SJCRH30 (cell line): ENCODE data around the gene ING2. TPM values are rescaled to one million over a fixed set of nuclear protein-coding genes. Genes with fewer than 3 reads are reported as not detected.
"Not testable (repeated sequence)": the region's sequence is repeated elsewhere in the genome, so short reads cannot be mapped to it uniquely, and the experiment has no call there.

Experiments used
- DNase-seq, 2 experiments: peaks; one replicate each; pipeline ENCODE4 v3.0.0-alpha.2; 2015 to 2020
- H3K27ac ChIP-seq: fragments of 250-450 bp; sonication (Bioruptor Pico); 2 replicates; pipeline ENCODE4 v1.5.1; 2020; ENCODE audit warnings: mild to moderate bottlenecking, moderate library complexity
- H3K27me3 ChIP-seq: fragments of 250-450 bp; sonication (Bioruptor Pico); 2 replicates; pipeline ENCODE4 v1.5.1; 2020; ENCODE audit warnings: mild to moderate bottlenecking, moderate library complexity
- H3K36me3 ChIP-seq: fragments of 250-450 bp; sonication (Bioruptor Pico); 2 replicates; pipeline ENCODE4 v1.5.1; 2020; ENCODE audit warnings: mild to moderate bottlenecking, moderate library complexity
- H3K4me1 ChIP-seq: fragments of 250-450 bp; sonication (Bioruptor Pico); 2 replicates; pipeline ENCODE4 v1.5.1; 2020; ENCODE audit warnings: mild to moderate bottlenecking, moderate library complexity
- H3K4me3 ChIP-seq: fragments of 250-450 bp; sonication (Bioruptor Pico); 2 replicates; pipeline ENCODE4 v1.5.1; 2020; ENCODE audit warnings: mild to moderate bottlenecking, moderate library complexity
- H3K9me3 ChIP-seq: fragments of 250-450 bp; sonication (Bioruptor Pico); replicated peaks from 2 replicates; pipeline ENCODE4 v1.5.1; 2020; ENCODE audit warnings: mild to moderate bottlenecking, moderate library complexity
- total RNA-seq: library from RNA; depleted of rRNA; stranded (reverse); fragments of >200 nt; shearing (Covaris generic); gene quantifications from 2 replicates; pipeline ENCODE4 v1.2.3, GENCODE V29; 2014; rRNA removed

Gene ING2
- 11.6 and 11.8 TPM in 2 replicates for total RNA-seq

- H3K27me3 ChIP-seq = no peaks in the 10 kb centered on the region
- peak in 1 of 2 experiments; percentile 76 for DNase-seq
- H3K36me3 ChIP-seq = no peaks in the 10 kb centered on the region
- H3K4me3 ChIP-seq = peak within 1 kb of the TSS; percentile 100
- no peaks in the 10 kb centered on the region for H3K4me1 ChIP-seq
- H3K27ac ChIP-seq = peak within 1 kb of the TSS; percentile 91
- no peaks in the 10 kb centered on the region for H3K9me3 ChIP-seq
Measured at GRCh38 chr4:183504930-183505610, at the start of gene ING2. ING2 (plus strand) TSS chr4:183505058; CDS start chr4:183505196, 138 bp downstream.

- no peaks in the 10 kb centered on the region for H3K9me3 ChIP-seq
- no peak overlapping the region for H3K4me3 ChIP-seq
- no peak overlapping the region for H3K27ac ChIP-seq
- H3K27me3 ChIP-seq = no peaks in the 10 kb centered on the region
- no peaks in the 10 kb centered on the region for H3K4me1 ChIP-seq
- no peak for DNase-seq
- H3K36me3 ChIP-seq = no peaks in the 10 kb centered on the region
Measured at GRCh38 chr4:183455431-183456195, 49.2 kb upstream of the ING2 start.

- no peaks in the 10 kb centered on the region for H3K4me1 ChIP-seq
- H3K27ac ChIP-seq = no peak overlapping the region
- DNase-seq = no peak
- no peaks in the 10 kb centered on the region for H3K36me3 ChIP-seq
- no peak overlapping the region for H3K4me3 ChIP-seq
- H3K27me3 ChIP-seq = no peaks in the 10 kb centered on the region
- H3K9me3 ChIP-seq = no peaks in the 10 kb centered on the region
Measured at GRCh38 chr4:183458005-183458404, 46.9 kb upstream of the ING2 start.

GRCh38 chr4:183463903-183464619 is 40.8 kb upstream of the ING2 start:
- not testable (repeated sequence) for H3K9me3 ChIP-seq, H3K27ac ChIP-seq, H3K36me3 ChIP-seq, H3K4me1 ChIP-seq, DNase-seq, H3K4me3 ChIP-seq, H3K27me3 ChIP-seq

- not testable (repeated sequence) for H3K27me3 ChIP-seq, DNase-seq, H3K36me3 ChIP-seq, H3K4me1 ChIP-seq, H3K4me3 ChIP-seq, H3K9me3 ChIP-seq, H3K27ac ChIP-seq
Measured at GRCh38 chr4:183465879-183466278, 39.0 kb upstream of the ING2 start.

GRCh38 chr4:183467246-183467645 is 37.6 kb upstream of the ING2 start:
- Histone ChIP-seq H3K9me3 (no peaks in the 10 kb centered on the region), H3K27ac (no peak overlapping the region), H3K4me1 (no peaks in the 10 kb centered on the region), H3K36me3 (no peaks in the 10 kb centered on the region), H3K27me3 (no peaks in the 10 kb centered on the region), H3K4me3 (no peak overlapping the region)
- no peak for DNase-seq

GRCh38 chr4:183468210-183469095 is 36.4 kb upstream of the ING2 start:
- no peaks in the 10 kb centered on the region for H3K4me1 ChIP-seq
- no peaks in the 10 kb centered on the region for H3K27me3 ChIP-seq
- no peak overlapping the region for H3K4me3 ChIP-seq
- no peak for DNase-seq
- H3K36me3 ChIP-seq = no peaks in the 10 kb centered on the region
- no peaks in the 10 kb centered on the region for H3K9me3 ChIP-seq
- H3K27ac ChIP-seq = no peak overlapping the region

GRCh38 chr4:183469285-183469684 is 35.6 kb upstream of the ING2 start:
- DNase-seq = no peak
- Histone ChIP-seq H3K27ac (no peak overlapping the region), H3K36me3 (no peaks in the 10 kb centered on the region), H3K4me3 (no peak overlapping the region), H3K9me3 (no peaks in the 10 kb centered on the region), H3K27me3 (no peaks in the 10 kb centered on the region), H3K4me1 (no peaks in the 10 kb centered on the region)

- H3K27ac ChIP-seq = no peak overlapping the region
- no peaks in the 10 kb centered on the region for H3K4me1 ChIP-seq
- no peaks in the 10 kb centered on the region for H3K9me3 ChIP-seq
- H3K4me3 ChIP-seq = no peak overlapping the region
- DNase-seq = no peak
- H3K36me3 ChIP-seq = no peaks in the 10 kb centered on the region
- H3K27me3 ChIP-seq = no peaks in the 10 kb centered on the region
Measured at GRCh38 chr4:183469936-183470335, 34.9 kb upstream of the ING2 start.

- no peak overlapping the region for H3K4me3 ChIP-seq
- no peaks in the 10 kb centered on the region for H3K27me3 ChIP-seq
- no peak for DNase-seq
- no peaks in the 10 kb centered on the region for H3K36me3 ChIP-seq
- no peaks in the 10 kb centered on the region for H3K4me1 ChIP-seq
- H3K27ac ChIP-seq = no peak overlapping the region
- H3K9me3 ChIP-seq = no peaks in the 10 kb centered on the region
Measured at GRCh38 chr4:183470821-183471220, 34.0 kb upstream of the ING2 start.

- Histone ChIP-seq H3K4me1 (no peaks in the 10 kb centered on the region), H3K9me3 (no peaks in the 10 kb centered on the region), H3K4me3 (no peak overlapping the region), H3K36me3 (no peaks in the 10 kb centered on the region), H3K27ac (no peak overlapping the region), H3K27me3 (no peaks in the 10 kb centered on the region)
- peak; percentile 64 to 81 for DNase-seq
Measured at GRCh38 chr4:183471946-183472708, 32.7 kb upstream of the ING2 start.

GRCh38 chr4:183478123-183478522 is 26.7 kb upstream of the ING2 start:
- Histone ChIP-seq H3K4me3 (no peak overlapping the region), H3K27me3 (no peaks in the 10 kb centered on the region), H3K36me3 (no peaks in the 10 kb centered on the region), H3K4me1 (no peaks in the 10 kb centered on the region), H3K9me3 (no peaks in the 10 kb centered on the region), H3K27ac (no peak overlapping the region)
- no peak for DNase-seq

GRCh38 chr4:183478926-183479325 is 25.9 kb upstream of the ING2 start:
- H3K27ac ChIP-seq = no peak overlapping the region
- no peaks in the 10 kb centered on the region for H3K27me3 ChIP-seq
- H3K4me1 ChIP-seq = no peaks in the 10 kb centered on the region
- H3K9me3 ChIP-seq = no peaks in the 10 kb centered on the region
- H3K4me3 ChIP-seq = no peak overlapping the region
- DNase-seq = no peak
- H3K36me3 ChIP-seq = no peaks in the 10 kb centered on the region
